Panc1 (cell line): ENCODE results near the gene FUBP1. TPM values are rescaled to one million over a fixed set of nuclear protein-coding genes. Genes with fewer than 3 reads are reported as not detected.

Source experiments
- ATAC-seq: fragments of 200-7000 bp; cut with Tn5 transposase; 2 replicates; pipeline ENCODE4 v1.9.1; 2020; ENCODE audit warnings: mild to moderate bottlenecking, moderate library complexity
- BruUV-seq: library from RNA; stranded (reverse); fragments of 400-500 nt; replicated peaks from 2 replicates; lab custom pipeline; 2021; lab: Mats Ljungman, UMichigan
- CTCF ChIA-PET: fragments of 300-600 bp; sonication (Branson Sonifier 250); formaldehyde crosslinking; loops from one replicate; lab custom pipeline; 2022; ENCODE audit warnings: antibody characterized with exemption; lab: Charles Lee
- POLR2A ChIA-PET: fragments of 300-600 bp; sonication (Branson Sonifier 250); formaldehyde crosslinking; loops from one replicate; lab custom pipeline; 2022; ENCODE audit warnings: antibody characterized with exemption; lab: Charles Lee
- DNase-seq: peaks from one replicate; pipeline ENCODE4 v3.0.0-alpha.2; 2010; ENCODE audit warnings: low read depth, low spot score
- H3K27ac ChIP-seq: 2 replicates; pipeline ENCODE4 v1.5.1; 2011; ENCODE audit warnings: mild to moderate bottlenecking, low read length, inconsistent platforms
- H3K27me3 ChIP-seq: fragments of 200-500 bp; sonication (Bioruptor generic); 2 replicates; pipeline ENCODE4 v1.6.0; 2014; ENCODE audit warnings: low read length, inconsistent platforms; ENCODE audit not compliant: control insufficient read depth, insufficient read depth
- H3K36me3 ChIP-seq: fragments of 200-500 bp; sonication (Bioruptor generic); 2 replicates; pipeline ENCODE4 v1.5.1; 2014; ENCODE audit warnings: inconsistent platforms, mild to moderate bottlenecking, low read length, moderate library complexity; ENCODE audit not compliant: control insufficient read depth, insufficient read depth
- H3K4me1 ChIP-seq: 2 replicates; pipeline ENCODE4 v1.5.1; 2011; ENCODE audit warnings: inconsistent platforms, mild to moderate bottlenecking, low read length, moderate library complexity; ENCODE audit not compliant: control insufficient read depth, insufficient read depth
- H3K4me3 ChIP-seq, 2 experiments: 2 replicates each; pipeline ENCODE4 v1.5.1; 2011 to 2012; ENCODE audit warnings: low read depth in 2 of 2, low read length in 2 of 2, mild to moderate bottlenecking in 2 of 2, inconsistent platforms in 1 of 2, moderate library complexity in 1 of 2
- H3K9me3 ChIP-seq: fragments of 200-500 bp; sonication (Bioruptor generic); 2 replicates; pipeline ENCODE4 v1.5.1; 2014; ENCODE audit warnings: low read depth, mild to moderate bottlenecking, inconsistent platforms, low read length, moderate library complexity; ENCODE audit not compliant: control insufficient read depth, insufficient read depth
- CTCF ChIP-seq: fragments of 450-650 bp; IDR thresholded peaks from 2 replicates; pipeline ENCODE4 v1.5.1; 2017; ENCODE audit warnings: mild to moderate bottlenecking
- POLR2AphosphoS5 ChIP-seq: IDR thresholded peaks from 2 replicates; pipeline ENCODE4 v1.6.1; 2012; ENCODE audit warnings: mild to moderate bottlenecking, low read depth, low read length, moderate library complexity
- REST ChIP-seq, 2 experiments: IDR thresholded peaks; 2 replicates each; pipeline ENCODE4 v1.6.1; 2011 to 2012; ENCODE audit warnings: low read depth in 2 of 2, control low read depth in 1 of 2, low read length in 1 of 2, mild to moderate bottlenecking in 1 of 2, moderate library complexity in 1 of 2; ENCODE audit not compliant: insufficient read depth in 1 of 2
- SIN3A ChIP-seq: IDR thresholded peaks from 2 replicates; pipeline ENCODE4 v1.6.1; 2012; ENCODE audit warnings: low read depth, mild to moderate bottlenecking, low read length, moderate library complexity, borderline replicate concordance; ENCODE audit not compliant: insufficient read depth
- TCF7L2 ChIP-seq: IDR thresholded peaks from 2 replicates; pipeline ENCODE4 v1.6.1; 2011; ENCODE audit warnings: mild to moderate bottlenecking, low read depth, low read length, inconsistent platforms
- in situ Hi-C: cut with HindIII; loops from 2 replicates; pipeline ENCODE4 v1.10.0; 2016; ENCODE audit warnings: low sequenced_read_pairs, low pct_unique_long_range_greater_than_20kb
- intact Hi-C: fragments of 100-400 bp; cut with micrococcal nuclease; formaldehyde crosslinking; loops from one replicate; pipeline ENCODE4 v1.10.0; 2022; ENCODE audit not compliant: unreplicated experiment
- total RNA-seq: library from RNA; stranded (reverse); gene quantifications from one replicate; pipeline ENCODE4 v1.2.1, GENCODE V29; 2021; ENCODE audit not compliant: unreplicated experiment

The FUBP1 gene
- total RNA-seq, 1 experiment from 2014 or later, result 150 TPM

GRCh38 chr1:77940921-77941570 is 37.8 kb downstream of the FUBP1 start:
- intact Hi-C loops (loop anchor here (10.0 kb wide), 1 partner anchor 174 kb away; no protein-coding TSS in a partner anchor), in situ Hi-C loops (no loop called here)
- no peaks in the 10 kb centered on the region for H3K27me3 ChIP-seq
- ATAC-seq (no peak), DNase-seq (no peak)
- H3K4me1 ChIP-seq, result no peaks in the 10 kb centered on the region
- no peak overlapping the region for H3K4me3 ChIP-seq
- no peaks in the 10 kb centered on the region for H3K9me3 ChIP-seq
- H3K27ac ChIP-seq, result no peak overlapping the region
- BruUV-seq, result no TSS peak
- TF ChIP-seq REST (IDR thresholded peaks at IDR 0.05; ENCODE audit: insufficient read depth in 1 of 2, low read depth in 2 of 2, low read length in 1 of 2) (no peak), POLR2AphosphoS5 (peak; percentile 12; the same call in 1 of the 2 replicates), SIN3A (no peak)
- CTCF ChIA-PET, result no interaction called here
- POLR2A ChIA-PET, result no interaction called here
- peaks cover 47% of the 10 kb centered on the region for H3K36me3 ChIP-seq

- Histone ChIP-seq H3K27me3 (no peaks in the 10 kb centered on the region), H3K9me3 (no peaks in the 10 kb centered on the region), H3K27ac (no peak overlapping the region), H3K4me1 (no peaks in the 10 kb centered on the region), H3K36me3 (peaks cover 23% of the 10 kb centered on the region), H3K4me3 (no peak overlapping the region)
- in situ Hi-C loops, result no loop called here
- TF ChIP-seq POLR2AphosphoS5 (no peak), REST (IDR thresholded peaks at IDR 0.05; ENCODE audit: insufficient read depth in 1 of 2, low read depth in 2 of 2, low read length in 1 of 2) (no peak), TCF7L2 (no peak), SIN3A (no peak), CTCF (no peak)
- no peak for DNase-seq
- ChIA-PET POLR2A (no interaction called here), CTCF (no interaction called here)
- intact Hi-C loops, result no loop called here
- no peak for ATAC-seq
- no TSS peak for BruUV-seq
Measured at GRCh38 chr1:77938651-77939050, 40.2 kb downstream of the FUBP1 start.
